Astrocyte (in vitro differentiated cells and primary cell): ENCODE measurements around the gene SLC26A2. TPM values are rescaled to one million over a fixed set of nuclear protein-coding genes. Genes with fewer than 3 reads are reported as not detected.
A peak's percentile ranks its signal among the peaks of the same experiment; 100 is the strongest.

Source experiments
- DNase-seq: peaks from one replicate; pipeline ENCODE4 v3.0.0-alpha.2; 2010; ENCODE audit warnings: low read depth
- FAIRE-seq: peaks from 2 replicates; lab custom pipeline; 2011; peaks lifted over from hg19 to GRCh38; lab: Jason Lieb, UNC
- H2AFZ ChIP-seq: 2 replicates; pipeline ENCODE4 v1.6.0; 2012; ENCODE audit warnings: low read depth, low read length, inconsistent platforms
- H3K27ac ChIP-seq: 2 replicates; pipeline ENCODE4 v1.5.1; 2011; ENCODE audit warnings: low read depth, low read length, inconsistent platforms
- H3K27me3 ChIP-seq: 2 replicates; pipeline ENCODE4 v1.6.0; 2011; ENCODE audit warnings: low read length, inconsistent platforms; ENCODE audit not compliant: insufficient read depth
- H3K36me3 ChIP-seq: 2 replicates; pipeline ENCODE4 v1.5.1; 2011; ENCODE audit warnings: low read length, inconsistent platforms; ENCODE audit not compliant: insufficient read depth
- H3K4me1 ChIP-seq: 2 replicates; pipeline ENCODE4 v1.5.1; 2011; ENCODE audit warnings: low read length, inconsistent platforms; ENCODE audit not compliant: insufficient read depth
- H3K4me2 ChIP-seq: 2 replicates; pipeline ENCODE4 v1.6.0; 2012; ENCODE audit warnings: low read length, inconsistent platforms
- H3K4me3 ChIP-seq: 2 replicates; pipeline ENCODE4 v1.5.1; 2011; ENCODE audit warnings: low read depth, mild to moderate bottlenecking, low read length, inconsistent platforms; ENCODE audit not compliant: insufficient read depth
- H3K79me2 ChIP-seq: 2 replicates; pipeline ENCODE4 v1.6.0; 2012; ENCODE audit warnings: mild to moderate bottlenecking, low read length, inconsistent platforms; ENCODE audit not compliant: insufficient read depth
- H3K9ac ChIP-seq: 2 replicates; pipeline ENCODE4 v1.6.0; 2012; ENCODE audit warnings: mild to moderate bottlenecking, low read length, inconsistent platforms
- H3K9me3 ChIP-seq: 2 replicates; pipeline ENCODE4 v1.5.1; 2012; ENCODE audit warnings: low read depth, mild to moderate bottlenecking, low read length, inconsistent platforms; ENCODE audit not compliant: insufficient read depth
- H4K20me1 ChIP-seq: 2 replicates; pipeline ENCODE4 v1.6.0; 2012; ENCODE audit warnings: low read length, inconsistent platforms; ENCODE audit not compliant: insufficient read depth
- H3K27ac Mint-ChIP-seq: one replicate; pipeline ENCODE4 v1.8.0; 2021; ENCODE audit warnings: mild to moderate bottlenecking, mixed read lengths; ENCODE audit not compliant: unreplicated experiment
- H3K27me3 Mint-ChIP-seq: one replicate; pipeline ENCODE4 v1.8.0; 2021; ENCODE audit warnings: low read depth, mixed read lengths; ENCODE audit not compliant: unreplicated experiment
- H3K36me3 Mint-ChIP-seq: one replicate; pipeline ENCODE4 v1.8.0; 2021; ENCODE audit warnings: low read depth, mixed read lengths; ENCODE audit not compliant: unreplicated experiment
- H3K4me1 Mint-ChIP-seq: one replicate; pipeline ENCODE4 v1.8.0; 2021; ENCODE audit warnings: low read depth, mixed read lengths; ENCODE audit not compliant: unreplicated experiment
- H3K4me3 Mint-ChIP-seq: one replicate; pipeline ENCODE4 v1.8.0; 2021; ENCODE audit warnings: mild to moderate bottlenecking, moderate library complexity, mixed read lengths; ENCODE audit not compliant: unreplicated experiment
- H3K9me3 Mint-ChIP-seq: one replicate; pipeline ENCODE4 v1.8.0; 2021; ENCODE audit warnings: mild to moderate bottlenecking, mixed read lengths; ENCODE audit not compliant: unreplicated experiment
- EZH2 ChIP-seq: IDR thresholded peaks from 2 replicates; pipeline ENCODE4 v1.6.1; 2012; ENCODE audit warnings: mild to moderate bottlenecking, low read length, inconsistent platforms; ENCODE audit not compliant: insufficient read depth
- total RNA-seq: library from RNA; stranded (reverse); gene quantifications from 2 replicates; pipeline ENCODE4 v1.2.1, GENCODE V29; 2021
- TF ChIP-seq, protein P1 (sequence below): IDR thresholded peaks from 2 replicates; pipeline ENCODE4 v1.5.1; 2011; ENCODE audit warnings: low read depth, mild to moderate bottlenecking, inconsistent platforms, low read length, moderate library complexity; ENCODE audit not compliant: insufficient read depth

Gene SLC26A2
- total RNA-seq, 1 donor from 2014 or later, result 19.8 TPM

DNA sequence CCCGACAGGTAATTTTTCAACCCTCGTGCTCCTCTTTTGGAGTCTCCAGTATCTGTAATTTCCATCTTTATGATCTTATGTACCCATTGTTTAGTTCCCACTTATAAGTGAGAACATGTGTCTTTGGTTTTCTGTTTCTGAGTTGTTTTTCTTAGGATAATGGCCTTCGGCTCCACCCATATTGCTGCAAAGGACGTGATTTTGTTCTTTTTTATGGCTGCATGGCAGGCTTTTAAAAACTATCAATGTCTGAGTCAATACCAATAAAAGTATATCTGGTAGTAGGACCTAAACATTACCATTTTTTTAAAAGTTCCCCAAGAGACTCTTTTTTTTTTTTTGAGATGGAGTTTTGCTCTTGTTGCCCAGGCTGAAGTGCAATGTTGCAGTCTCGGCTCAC is 3.9 kb upstream of the SLC26A2 start:
- H4K20me1 ChIP-seq, result peaks cover 1% of the 10 kb centered on the region
- no peak for DNase-seq
- no peak overlapping the region for H3K4me3 ChIP-seq
- no peak overlapping the region for H3K27ac ChIP-seq
- H3K36me3 Mint-ChIP-seq, result no peaks in the 10 kb centered on the region
- no peak for TF ChIP-seq EZH2
- TF ChIP-seq, protein P1, sequence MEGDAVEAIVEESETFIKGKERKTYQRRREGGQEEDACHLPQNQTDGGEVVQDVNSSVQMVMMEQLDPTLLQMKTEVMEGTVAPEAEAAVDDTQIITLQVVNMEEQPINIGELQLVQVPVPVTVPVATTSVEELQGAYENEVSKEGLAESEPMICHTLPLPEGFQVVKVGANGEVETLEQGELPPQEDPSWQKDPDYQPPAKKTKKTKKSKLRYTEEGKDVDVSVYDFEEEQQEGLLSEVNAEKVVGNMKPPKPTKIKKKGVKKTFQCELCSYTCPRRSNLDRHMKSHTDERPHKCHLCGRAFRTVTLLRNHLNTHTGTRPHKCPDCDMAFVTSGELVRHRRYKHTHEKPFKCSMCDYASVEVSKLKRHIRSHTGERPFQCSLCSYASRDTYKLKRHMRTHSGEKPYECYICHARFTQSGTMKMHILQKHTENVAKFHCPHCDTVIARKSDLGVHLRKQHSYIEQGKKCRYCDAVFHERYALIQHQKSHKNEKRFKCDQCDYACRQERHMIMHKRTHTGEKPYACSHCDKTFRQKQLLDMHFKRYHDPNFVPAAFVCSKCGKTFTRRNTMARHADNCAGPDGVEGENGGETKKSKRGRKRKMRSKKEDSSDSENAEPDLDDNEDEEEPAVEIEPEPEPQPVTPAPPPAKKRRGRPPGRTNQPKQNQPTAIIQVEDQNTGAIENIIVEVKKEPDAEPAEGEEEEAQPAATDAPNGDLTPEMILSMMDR, result no peak
- H3K9me3 ChIP-seq, result no peaks in the 10 kb centered on the region
- no peak overlapping the region for H3K4me2 ChIP-seq
- H3K36me3 ChIP-seq, result no peaks in the 10 kb centered on the region
- peaks cover 13% of the 10 kb centered on the region for H3K4me1 ChIP-seq
- no peak overlapping the region for H2AFZ ChIP-seq
- no peak overlapping the region for H3K9ac ChIP-seq
- H3K27me3 ChIP-seq, result no peaks in the 10 kb centered on the region
- no peak overlapping the region for H3K4me3 Mint-ChIP-seq
- H3K9me3 Mint-ChIP-seq, result no peaks in the 10 kb centered on the region
- no peaks in the 10 kb centered on the region for H3K27me3 Mint-ChIP-seq
- H3K27ac Mint-ChIP-seq, result no peak overlapping the region
- H3K4me1 Mint-ChIP-seq, result peaks cover 15% of the 10 kb centered on the region
- no peak for FAIRE-seq
- no peaks in the 10 kb centered on the region for H3K79me2 ChIP-seq

DNA sequence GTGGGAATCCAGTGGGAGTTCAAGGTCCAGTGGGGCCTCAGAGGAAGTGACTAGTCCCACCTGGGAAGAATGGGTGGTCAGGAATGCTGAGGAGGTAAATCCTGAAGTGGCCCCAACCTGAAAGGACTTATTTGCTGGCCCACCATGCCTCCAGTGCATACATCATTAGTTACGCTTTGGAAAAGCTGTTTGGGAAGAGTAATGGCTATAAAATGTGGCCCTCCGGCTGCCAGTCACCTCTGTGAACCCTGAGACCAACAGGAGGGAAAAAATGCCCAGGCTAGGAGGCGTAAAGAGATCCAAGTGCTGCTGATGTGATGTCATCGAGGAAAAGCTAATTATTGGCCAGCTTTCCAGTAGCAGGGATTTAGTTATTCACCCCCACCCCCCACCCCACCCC is 2.7 kb upstream of the SLC26A2 start:
- Histone ChIP-seq H3K9ac (no peak overlapping the region), H3K79me2 (no peaks in the 10 kb centered on the region), H4K20me1 (peaks cover 8% of the 10 kb centered on the region), H3K9me3 (no peaks in the 10 kb centered on the region), H3K27ac (no peak overlapping the region), H3K4me3 (no peak overlapping the region), H3K27me3 (no peaks in the 10 kb centered on the region), H3K36me3 (no peaks in the 10 kb centered on the region), H3K4me2 (no peak overlapping the region), H3K4me1 (peaks cover 16% of the 10 kb centered on the region), H2AFZ (no peak overlapping the region)
- DNase-seq (peak; percentile 27), FAIRE-seq (no peak)
- TF ChIP-seq, protein P1, result no peak
- no peak for TF ChIP-seq EZH2
- no peaks in the 10 kb centered on the region for H3K9me3 Mint-ChIP-seq
- no peaks in the 10 kb centered on the region for H3K36me3 Mint-ChIP-seq
- H3K4me3 Mint-ChIP-seq, result no peak overlapping the region
- no peak overlapping the region for H3K27ac Mint-ChIP-seq
- H3K4me1 Mint-ChIP-seq, result peaks cover 16% of the 10 kb centered on the region
- H3K27me3 Mint-ChIP-seq, result no peaks in the 10 kb centered on the region

DNA sequence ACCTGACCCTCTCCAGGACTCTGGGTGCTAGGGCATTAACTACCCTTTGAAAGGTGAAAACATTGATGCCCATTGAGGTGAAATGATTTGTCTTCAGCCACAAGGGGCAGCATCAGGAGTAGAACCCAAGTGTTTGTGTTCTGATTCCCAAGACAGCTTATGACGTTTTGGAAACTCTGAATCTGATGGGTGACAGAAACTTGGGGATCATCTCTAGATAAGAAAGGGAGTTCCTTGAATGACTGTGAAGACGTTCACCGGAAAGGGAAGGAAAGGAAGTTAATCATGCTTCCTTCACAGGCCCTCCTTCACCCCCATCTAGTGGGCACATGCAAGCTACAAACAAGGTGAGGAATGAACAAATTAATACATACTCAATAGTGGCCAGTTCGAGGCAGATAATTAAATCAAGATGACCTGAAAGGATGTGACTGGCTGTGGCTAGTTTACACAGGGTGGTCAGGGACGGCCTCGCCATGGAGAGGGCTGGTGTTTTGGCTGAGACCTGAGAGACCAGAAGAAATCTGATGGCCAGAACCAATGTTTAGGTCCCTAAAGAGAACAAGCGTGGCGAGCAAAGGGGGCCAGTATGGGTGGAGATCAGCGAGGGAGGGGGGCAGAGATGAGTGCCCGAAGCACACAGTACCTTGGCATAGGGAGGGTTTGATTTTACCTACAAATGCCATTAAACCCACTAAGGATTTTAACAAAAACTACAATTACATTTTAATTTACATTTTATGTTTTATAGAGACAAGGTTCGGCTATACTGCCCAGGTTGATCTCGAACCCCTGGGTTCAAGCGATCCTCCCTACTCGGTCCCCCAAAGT is 937 bp upstream of the SLC26A2 start:
- DNase-seq (peak; percentile 62), FAIRE-seq (no peak)

More for the DNA sequence above, 937 bp upstream of the SLC26A2 start:
- peaks cover 16% of the 10 kb centered on the region for H3K4me1 Mint-ChIP-seq
- TF ChIP-seq, protein P1, result peak; percentile 56
- TF ChIP-seq EZH2, result no peak
- Histone ChIP-seq H3K27me3 (no peaks in the 10 kb centered on the region), H3K36me3 (no peaks in the 10 kb centered on the region), H4K20me1 (peaks cover 8% of the 10 kb centered on the region), H3K4me3 (peak overlapping the region; percentile 79), H3K9ac (peak overlapping the region; percentile 84), H3K79me2 (peaks cover 3% of the 10 kb centered on the region), H3K9me3 (no peaks in the 10 kb centered on the region), H2AFZ (peak overlapping the region; percentile 38), H3K27ac (peak overlapping the region; percentile 85), H3K4me1 (peaks cover 16% of the 10 kb centered on the region), H3K4me2 (peak overlapping the region; percentile 95)
- H3K9me3 Mint-ChIP-seq, result no peaks in the 10 kb centered on the region
- H3K36me3 Mint-ChIP-seq, result no peaks in the 10 kb centered on the region
- peak overlapping the region; percentile 91 for H3K27ac Mint-ChIP-seq
- peak overlapping the region; percentile 91 for H3K4me3 Mint-ChIP-seq
- H3K27me3 Mint-ChIP-seq, result no peaks in the 10 kb centered on the region
